Measurements from ENCODE around the gene SMYD4.
"Not testable (repeated sequence)": the region's sequence is repeated elsewhere in the genome, so short reads cannot be mapped to it uniquely, and the experiment has no call there.

Gene SMYD4

GRCh38 chr17:1830288-1830687 is 586 bp upstream of the SMYD4 start:
- in situ Hi-C loops (cut with HindIII; ENCODE audit: low sequenced_read_pairs) = no loop called here

- in situ Hi-C loops (cut with HindIII; ENCODE audit: low sequenced_read_pairs) = loop anchor here (10.0 kb wide), 1 partner anchor 56 kb away; no protein-coding TSS in a partner anchor
These were observed 498 bp downstream of the SMYD4 start for GRCh38 chr17:1829216-1829591.

GRCh38 chr17:1820528-1821252 is 9.0 kb downstream of the SMYD4 start:
- in situ Hi-C loops (cut with HindIII; ENCODE audit: low sequenced_read_pairs) = loop anchor here (10.0 kb wide), 1 partner anchor 64 kb away; no protein-coding TSS in a partner anchor

- in situ Hi-C loops (cut with HindIII; ENCODE audit: low sequenced_read_pairs) = no loop called here
These were observed 16.6 kb downstream of the SMYD4 start for GRCh38 chr17:1813088-1813487.

GRCh38 chr17:1810450-1811103 is 19.1 kb downstream of the SMYD4 start:
- in situ Hi-C loops (cut with HindIII; ENCODE audit: low sequenced_read_pairs) = no loop called here

- in situ Hi-C loops (cut with HindIII; ENCODE audit: low sequenced_read_pairs) = loop anchor here (10.0 kb wide), 1 partner anchor 55 kb away; no protein-coding TSS in a partner anchor
These were observed 19.9 kb downstream of the SMYD4 start for GRCh38 chr17:1809815-1810214.

- in situ Hi-C loops (cut with HindIII; ENCODE audit: low sequenced_read_pairs) = loop anchor here (10.0 kb wide), 1 partner anchor 56 kb away; no protein-coding TSS in a partner anchor
These were observed 21.1 kb downstream of the SMYD4 start for GRCh38 chr17:1808644-1809043.

- in situ Hi-C loops (cut with HindIII; ENCODE audit: low sequenced_read_pairs) = loop anchor here (10.0 kb wide), 1 partner anchor 57 kb away; no protein-coding TSS in a partner anchor
These were observed 21.8 kb downstream of the SMYD4 start for GRCh38 chr17:1807890-1808289.

GRCh38 chr17:1803280-1803679 is 26.4 kb downstream of the SMYD4 start:
- in situ Hi-C loops (cut with HindIII; ENCODE audit: low sequenced_read_pairs) = loop anchor here (10.0 kb wide), 1 partner anchor 62 kb away; no protein-coding TSS in a partner anchor

GRCh38 chr17:1802429-1802828 is 27.3 kb downstream of the SMYD4 start:
- in situ Hi-C loops (cut with HindIII; ENCODE audit: low sequenced_read_pairs) = loop anchor here (10.0 kb wide), 1 partner anchor 62 kb away; no protein-coding TSS in a partner anchor

- in situ Hi-C loops (cut with HindIII; ENCODE audit: low sequenced_read_pairs) = loop anchor here (10.0 kb wide), 1 partner anchor 64 kb away; no protein-coding TSS in a partner anchor
These were observed 29.0 kb downstream of the SMYD4 start for GRCh38 chr17:1800712-1801111.

- in situ Hi-C loops (cut with HindIII; ENCODE audit: low sequenced_read_pairs) = loop anchor here (10.0 kb wide), 1 partner anchor 65 kb away; no protein-coding TSS in a partner anchor
These were observed 29.5 kb downstream of the SMYD4 start for GRCh38 chr17:1800240-1800639.

GRCh38 chr17:1797846-1798245 is 31.9 kb downstream of the SMYD4 start:
- in situ Hi-C loops (cut with HindIII; ENCODE audit: low sequenced_read_pairs) = not testable (repeated sequence)

GRCh38 chr17:1797323-1797722 is 32.4 kb downstream of the SMYD4 start:
- in situ Hi-C loops (cut with HindIII; ENCODE audit: low sequenced_read_pairs) = no loop called here

GRCh38 chr17:1796800-1797199 is 32.9 kb downstream of the SMYD4 start:
- in situ Hi-C loops (cut with HindIII; ENCODE audit: low sequenced_read_pairs) = no loop called here

- in situ Hi-C loops (cut with HindIII; ENCODE audit: low sequenced_read_pairs) = no loop called here
These were observed 36.3 kb downstream of the SMYD4 start for GRCh38 chr17:1793447-1793806.

GRCh38 chr17:1792495-1793446 is 36.9 kb downstream of the SMYD4 start:
- in situ Hi-C loops (cut with HindIII; ENCODE audit: low sequenced_read_pairs) = no loop called here

- in situ Hi-C loops (cut with HindIII; ENCODE audit: low sequenced_read_pairs) = loop anchor here (10.0 kb wide), 1 partner anchor 75 kb away; the partner anchor contains the start of gene TLCD2
These were observed 39.8 kb downstream of the SMYD4 start for GRCh38 chr17:1789936-1790335.

GRCh38 chr17:1787301-1787902 is 42.3 kb downstream of the SMYD4 start:
- in situ Hi-C loops (cut with HindIII; ENCODE audit: low sequenced_read_pairs) = loop anchor here (10.0 kb wide), 1 partner anchor 73 kb away; the partner anchor contains the start of gene TLCD2

GRCh38 chr17:1786708-1787107 is 43.0 kb downstream of the SMYD4 start:
- in situ Hi-C loops (cut with HindIII; ENCODE audit: low sequenced_read_pairs) = loop anchor here (10.0 kb wide), 1 partner anchor 72 kb away; the partner anchor contains the start of gene TLCD2
